GM12864 (cell line): ENCODE measurements around the gene ENDOV.

Experiments used
- DNase-seq: peaks from one replicate; pipeline ENCODE4 v3.0.0-alpha.2; 2011; ENCODE audit warnings: low read depth
- H3K4me3 ChIP-seq: 2 replicates; pipeline ENCODE4 v1.5.1; 2011; ENCODE audit warnings: mild to moderate bottlenecking, low read depth, low read length, control low read depth
- TF ChIP-seq, protein P1 (sequence below): IDR thresholded peaks from 2 replicates; pipeline ENCODE4 v1.5.1; 2011; ENCODE audit warnings: low read depth, mild to moderate bottlenecking, moderate library complexity, low read length, control low read depth, inconsistent platforms; ENCODE audit errors: missing control alignments

Gene ENDOV

DNA sequence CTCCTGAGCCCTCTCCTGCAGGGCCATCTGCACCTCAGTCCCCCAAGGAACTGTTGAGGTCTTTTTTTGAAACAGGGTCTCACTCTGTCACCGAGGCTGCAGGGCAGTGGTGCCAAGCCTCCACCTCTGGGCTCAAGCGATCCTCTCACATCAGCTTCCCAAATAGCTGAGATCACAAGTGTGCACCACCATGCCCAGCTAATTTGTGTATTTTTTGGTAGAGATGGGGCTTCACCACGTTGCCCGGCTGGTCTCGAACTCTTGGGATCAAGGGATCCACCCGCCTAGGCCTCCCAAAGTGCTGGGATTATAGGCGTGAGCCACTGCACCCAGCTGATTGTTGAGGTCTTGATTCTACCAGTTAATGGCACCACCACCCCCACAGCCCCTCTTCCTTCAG is 27.9 kb upstream of the ENDOV start:
- TF ChIP-seq, protein P1, sequence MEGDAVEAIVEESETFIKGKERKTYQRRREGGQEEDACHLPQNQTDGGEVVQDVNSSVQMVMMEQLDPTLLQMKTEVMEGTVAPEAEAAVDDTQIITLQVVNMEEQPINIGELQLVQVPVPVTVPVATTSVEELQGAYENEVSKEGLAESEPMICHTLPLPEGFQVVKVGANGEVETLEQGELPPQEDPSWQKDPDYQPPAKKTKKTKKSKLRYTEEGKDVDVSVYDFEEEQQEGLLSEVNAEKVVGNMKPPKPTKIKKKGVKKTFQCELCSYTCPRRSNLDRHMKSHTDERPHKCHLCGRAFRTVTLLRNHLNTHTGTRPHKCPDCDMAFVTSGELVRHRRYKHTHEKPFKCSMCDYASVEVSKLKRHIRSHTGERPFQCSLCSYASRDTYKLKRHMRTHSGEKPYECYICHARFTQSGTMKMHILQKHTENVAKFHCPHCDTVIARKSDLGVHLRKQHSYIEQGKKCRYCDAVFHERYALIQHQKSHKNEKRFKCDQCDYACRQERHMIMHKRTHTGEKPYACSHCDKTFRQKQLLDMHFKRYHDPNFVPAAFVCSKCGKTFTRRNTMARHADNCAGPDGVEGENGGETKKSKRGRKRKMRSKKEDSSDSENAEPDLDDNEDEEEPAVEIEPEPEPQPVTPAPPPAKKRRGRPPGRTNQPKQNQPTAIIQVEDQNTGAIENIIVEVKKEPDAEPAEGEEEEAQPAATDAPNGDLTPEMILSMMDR = no peak
- H3K4me3 ChIP-seq = no peak overlapping the region
- DNase-seq = no peak

DNA sequence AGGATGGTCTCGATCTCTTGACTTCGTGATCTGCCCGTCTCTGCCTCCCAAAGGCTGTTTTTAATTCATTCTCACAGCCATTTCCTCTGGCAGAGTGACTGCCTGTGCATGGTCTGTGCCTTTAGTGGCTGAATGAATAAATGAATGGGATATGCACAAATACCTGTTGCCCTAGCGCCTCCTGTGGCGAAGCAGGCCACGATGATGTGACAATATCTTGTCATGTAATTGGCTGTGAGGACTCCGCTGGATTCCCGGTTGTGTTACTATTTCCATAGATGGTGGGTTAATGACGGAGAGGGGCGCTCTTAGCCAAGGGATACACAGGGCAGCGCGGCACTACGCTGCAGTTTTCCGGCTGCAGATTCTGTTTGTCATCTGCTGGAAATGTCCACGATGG is 26.8 kb upstream of the ENDOV start:
- no peak for DNase-seq
- TF ChIP-seq, protein P1 = no peak
- H3K4me3 ChIP-seq = no peak overlapping the region

DNA sequence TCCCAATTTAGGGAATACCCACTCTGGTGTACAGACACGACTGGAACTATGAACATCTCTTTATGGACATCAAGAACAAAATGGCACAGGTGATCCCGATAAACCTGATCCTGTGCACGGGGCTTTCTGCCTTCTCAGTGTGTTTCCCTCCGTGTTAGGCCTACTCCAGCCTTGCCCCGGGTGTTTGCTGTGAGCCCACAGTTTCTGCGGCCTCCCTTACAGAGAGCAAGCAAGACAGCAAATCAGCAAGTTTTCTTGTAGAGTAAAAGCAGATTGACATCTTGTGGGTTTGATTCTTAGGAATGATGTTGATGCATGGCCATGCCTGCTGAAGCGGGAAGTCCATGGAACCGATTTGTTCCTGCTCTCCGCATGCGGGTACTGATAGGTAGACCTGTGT is 26.4 kb upstream of the ENDOV start:
- TF ChIP-seq, protein P1 = no peak
- H3K4me3 ChIP-seq = no peak overlapping the region
- DNase-seq = no peak

DNA sequence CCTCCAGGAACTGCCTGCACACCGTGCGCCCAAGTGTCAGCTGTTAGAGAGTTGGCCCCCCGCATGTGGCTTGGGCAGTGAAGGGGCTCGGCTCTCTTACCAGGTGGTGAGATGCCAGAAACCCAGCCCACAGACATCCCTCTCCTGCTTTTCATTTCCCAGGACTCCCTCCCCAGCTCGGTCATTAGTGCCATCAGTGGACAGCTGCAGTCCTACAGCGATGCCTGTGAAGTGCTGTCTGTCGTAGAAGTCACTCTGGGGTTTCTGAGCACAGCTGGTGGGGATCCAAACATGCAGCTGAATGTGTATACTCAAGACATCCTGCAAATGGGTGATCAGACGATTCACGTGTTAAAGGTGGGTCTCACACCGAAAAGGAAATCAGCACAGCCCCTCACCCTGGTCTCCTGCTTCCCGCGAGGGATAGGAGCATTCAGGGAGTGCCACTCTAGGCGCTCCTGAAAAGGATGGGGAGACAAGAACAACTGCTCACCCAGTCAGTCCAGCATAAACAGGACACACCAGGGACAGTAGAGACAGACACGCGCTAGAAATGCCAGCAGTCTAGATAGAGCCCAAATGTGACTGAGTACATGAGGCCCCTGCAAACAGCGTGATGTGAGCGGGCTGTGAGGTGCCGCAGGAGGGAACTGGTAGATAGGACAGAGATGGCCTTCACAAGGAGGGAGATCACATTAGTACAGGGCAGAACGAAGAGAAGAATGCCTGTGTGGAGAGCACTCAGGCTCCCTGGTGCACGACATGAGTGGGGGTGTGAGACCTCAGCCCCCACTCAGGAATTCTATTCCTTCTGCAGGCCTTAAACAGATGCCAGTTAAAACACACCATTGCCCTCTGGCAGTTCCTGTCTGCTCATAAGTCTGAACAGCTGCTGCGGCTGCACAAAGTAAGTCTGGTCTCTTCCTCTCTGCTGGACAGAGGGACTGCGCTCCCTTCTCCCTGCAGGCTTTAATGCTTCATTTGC is 25.7 kb upstream of the ENDOV start:
- no peak for DNase-seq
- TF ChIP-seq, protein P1 = no peak
- no peak overlapping the region for H3K4me3 ChIP-seq

DNA sequence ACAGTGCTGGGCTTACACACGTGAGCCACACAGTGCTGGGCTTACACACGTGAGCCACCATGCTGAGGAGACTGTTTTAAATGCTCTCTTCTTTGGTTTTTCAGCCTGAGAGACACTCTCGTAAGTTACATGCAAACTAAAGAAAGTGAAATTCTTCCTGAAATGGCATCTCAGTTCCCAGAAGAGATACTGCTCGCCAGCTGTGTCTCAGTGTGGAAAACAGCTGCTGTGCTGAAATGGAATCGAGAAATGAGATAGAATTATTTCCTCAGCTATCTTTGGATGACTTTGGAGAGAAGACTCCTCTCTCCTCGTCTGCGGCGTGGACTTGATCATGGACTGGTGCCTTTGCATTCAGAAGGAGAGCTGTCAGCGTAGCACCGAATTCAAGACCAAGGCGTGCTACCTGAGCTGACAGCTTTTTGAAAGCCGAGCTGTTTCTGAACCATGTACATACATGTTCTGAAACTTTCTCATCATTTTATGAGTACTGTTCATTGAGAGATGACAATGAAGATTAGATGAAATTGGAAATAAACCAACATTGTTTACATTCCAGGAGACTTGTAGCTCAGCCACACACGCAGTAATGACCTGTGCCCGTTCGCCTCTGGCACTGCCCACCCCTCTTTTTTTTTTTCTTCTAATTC is 21.6 kb upstream of the ENDOV start:
- H3K4me3 ChIP-seq = no peak overlapping the region
- TF ChIP-seq, protein P1 = no peak
- DNase-seq = no peak

DNA sequence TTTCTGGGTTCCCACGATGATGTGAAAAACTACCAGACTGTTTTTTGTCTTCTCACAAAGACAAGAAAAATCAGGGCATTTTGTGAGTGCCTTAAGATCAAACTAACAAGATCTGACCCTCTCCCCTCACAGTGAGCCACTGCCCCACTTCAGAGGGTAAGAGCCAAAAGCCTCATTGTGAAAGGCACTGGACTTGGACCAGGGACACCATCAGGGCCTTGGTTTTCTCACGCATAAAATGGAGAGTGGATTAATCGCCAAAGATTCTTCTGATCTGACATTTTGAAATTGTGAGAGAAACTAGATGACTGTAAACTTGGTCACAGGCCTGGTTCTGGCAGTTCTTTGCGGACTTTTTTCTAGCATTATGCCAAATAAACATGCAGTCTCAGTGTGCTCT is 21.0 kb upstream of the ENDOV start:
- DNase-seq = no peak
- TF ChIP-seq, protein P1 = no peak
- H3K4me3 ChIP-seq = no peak overlapping the region
